HG03520 (cell line): ENCODE results near the gene TF.

Experiments
- ATAC-seq: cut with Tn5 transposase; IDR thresholded peaks from one replicate; pipeline ENCODE4 v1.9.1; 2021; ENCODE audit warnings: mild to moderate bottlenecking, moderate library complexity; ENCODE audit not compliant: unreplicated experiment

Gene TF

GRCh38 chr3:133804896-133805295 is 58.7 kb downstream of the TF start:
- ATAC-seq: no peak

- ATAC-seq: no peak
Measured at GRCh38 chr3:133805384-133805701, 59.1 kb downstream of the TF start.

GRCh38 chr3:133805702-133806475 is 59.7 kb downstream of the TF start, which contains the start of gene SRPRB:
Gene SRPRB (plus strand): TSS chr3:133805815. CDS start chr3:133805849, 34 bp downstream.
- peak; percentile 95 for ATAC-seq

- ATAC-seq: no peak
Measured at GRCh38 chr3:133812872-133813271, 66.7 kb downstream of the TF start.

GRCh38 chr3:133815386-133815785 is 69.2 kb downstream of the TF start:
- ATAC-seq: no peak

- ATAC-seq: no peak
Measured at GRCh38 chr3:133820129-133820528, 73.9 kb downstream of the TF start.

- ATAC-seq: no peak
Measured at GRCh38 chr3:133820889-133821675, 74.9 kb downstream of the TF start.

GRCh38 chr3:133821767-133822638 is 75.8 kb downstream of the TF start:
- ATAC-seq: no peak

- no peak for ATAC-seq
Measured at GRCh38 chr3:133824961-133825485, 78.8 kb downstream of the TF start.

- no peak for ATAC-seq
Measured at GRCh38 chr3:133825969-133826727, 80.0 kb downstream of the TF start.

GRCh38 chr3:133827136-133827535 is 80.9 kb downstream of the TF start:
- ATAC-seq: no peak

- ATAC-seq: no peak
Measured at GRCh38 chr3:133827684-133828083, 81.5 kb downstream of the TF start.

GRCh38 chr3:133828576-133829309 is 82.5 kb downstream of the TF start:
- ATAC-seq: no peak

GRCh38 chr3:133829310-133829707 is 83.1 kb downstream of the TF start:
- no peak for ATAC-seq

GRCh38 chr3:133830071-133830470 is 83.9 kb downstream of the TF start:
- ATAC-seq: no peak

GRCh38 chr3:133831966-133832801 is 86.0 kb downstream of the TF start:
- ATAC-seq: no peak

GRCh38 chr3:133832802-133833144 is 86.6 kb downstream of the TF start:
- no peak for ATAC-seq

GRCh38 chr3:133833267-133833666 is 87.1 kb downstream of the TF start:
- ATAC-seq: no peak
